ENCODE results near the gene NXPH1.

- TF ChIP-seq CTCF (IDR thresholded peaks at IDR 0.05), result no peak
- TF ChIP-seq POLR2A (IDR thresholded peaks at IDR 0.05), result no peak
- no peak for TF ChIP-seq EP300 (IDR thresholded peaks at IDR 0.05)
Observed at GRCh38 chr7:8390262-8390626, 43.2 kb upstream of the NXPH1 start.

All from ovary (tissue), 3 donors.